Ishikawa (cell line): ENCODE results near the gene NRG3.

Source experiments
- CEBPB ChIP-seq: IDR thresholded peaks from 2 replicates; pipeline ENCODE4 v1.6.1; 2012
- CREB1 ChIP-seq: IDR thresholded peaks from 2 replicates; pipeline ENCODE4 v1.6.1; 2012; ENCODE audit warnings: low read depth
- EGR1 ChIP-seq: IDR thresholded peaks from 2 replicates; pipeline ENCODE4 v1.6.1; 2012
- EP300 ChIP-seq: IDR thresholded peaks from 2 replicates; pipeline ENCODE4 v1.6.1; 2012; ENCODE audit warnings: borderline replicate concordance
- FOXM1 ChIP-seq: IDR thresholded peaks from 2 replicates; pipeline ENCODE4 v1.6.1; 2012; ENCODE audit warnings: low read depth, borderline replicate concordance
- MAX ChIP-seq: IDR thresholded peaks from 2 replicates; pipeline ENCODE4 v1.6.1; 2012
- NFIC ChIP-seq: IDR thresholded peaks from 2 replicates; pipeline ENCODE4 v1.6.1; 2012
- RAD21 ChIP-seq: IDR thresholded peaks from 2 replicates; pipeline ENCODE4 v1.6.1; 2012; ENCODE audit warnings: low read depth
- REST ChIP-seq: IDR thresholded peaks from 2 replicates; pipeline ENCODE4 v1.6.1; 2012; ENCODE audit warnings: low read depth, mild to moderate bottlenecking
- TAF1 ChIP-seq: IDR thresholded peaks from 2 replicates; pipeline ENCODE4 v1.6.1; 2012; ENCODE audit warnings: low read depth, mild to moderate bottlenecking
- TCF12 ChIP-seq: IDR thresholded peaks from 2 replicates; pipeline ENCODE4 v1.6.1; 2012; ENCODE audit warnings: low read depth
- TEAD4 ChIP-seq: IDR thresholded peaks from 2 replicates; pipeline ENCODE4 v1.6.1; 2012
- USF1 ChIP-seq: IDR thresholded peaks from 2 replicates; pipeline ENCODE4 v1.6.1; 2012
- YY1 ChIP-seq: IDR thresholded peaks from 2 replicates; pipeline ENCODE4 v1.6.1; 2012; ENCODE audit warnings: low read depth
- ZBTB7A ChIP-seq: IDR thresholded peaks from 2 replicates; pipeline ENCODE4 v1.6.1; 2012; ENCODE audit warnings: low read depth

NRG3 gene

DNA sequence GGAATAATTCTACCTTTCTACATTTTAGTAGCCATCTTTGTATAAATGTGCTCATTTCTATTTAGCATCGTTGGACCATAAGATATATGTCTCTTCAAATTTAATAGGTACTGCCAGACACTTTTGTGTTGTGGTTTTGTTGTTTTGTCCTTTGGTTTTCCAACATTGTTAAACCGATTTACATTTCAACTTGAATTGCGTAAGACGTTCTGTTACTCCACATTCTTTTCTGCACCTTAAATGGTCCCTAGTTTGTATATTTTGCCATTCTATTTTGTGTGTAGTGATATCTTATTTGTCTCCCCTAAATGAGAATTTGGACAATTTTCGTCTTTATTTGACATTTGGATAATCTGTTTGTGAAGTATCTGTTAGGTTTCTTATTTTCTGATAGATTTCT lies 1015.6 kb downstream of the NRG3 start:
- TF ChIP-seq TCF12, result no peak
- no peak for TF ChIP-seq RAD21
- no peak for TF ChIP-seq MAX
- no peak for TF ChIP-seq YY1
- no peak for TF ChIP-seq EGR1
- no peak for TF ChIP-seq CEBPB
- no peak for TF ChIP-seq FOXM1
- no peak for TF ChIP-seq EP300
- TF ChIP-seq REST, result no peak
- TF ChIP-seq NFIC, result no peak
- no peak for TF ChIP-seq CREB1
- TF ChIP-seq ZBTB7A, result no peak
- TF ChIP-seq USF1, result no peak
- no peak for TF ChIP-seq TAF1
- no peak for TF ChIP-seq TEAD4

DNA sequence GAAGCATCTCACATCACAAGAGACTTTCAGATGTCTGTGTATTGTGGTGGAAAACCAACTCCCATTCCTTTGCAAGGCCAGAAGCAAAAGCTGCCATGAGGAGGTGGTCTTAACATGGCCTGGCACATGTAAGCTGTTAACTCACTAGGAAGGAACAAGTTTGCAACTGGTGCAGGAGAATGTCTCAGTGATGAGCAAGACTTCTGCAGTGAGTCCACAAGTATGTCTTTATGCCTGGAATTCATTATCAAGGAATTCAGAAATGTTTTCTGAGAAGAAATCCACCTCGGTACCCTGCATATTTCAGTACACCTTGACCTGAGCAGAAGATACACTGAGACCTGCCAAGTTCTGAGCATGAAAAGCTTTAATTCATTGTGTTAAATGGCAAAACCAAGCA lies 1033.1 kb downstream of the NRG3 start:
- TF ChIP-seq ZBTB7A (no peak), EGR1 (no peak), FOXM1 (no peak), CREB1 (no peak), USF1 (no peak), YY1 (no peak), CEBPB (no peak), REST (no peak), NFIC (no peak), TCF12 (no peak), MAX (no peak), RAD21 (no peak), EP300 (no peak), TAF1 (no peak), TEAD4 (no peak)

DNA sequence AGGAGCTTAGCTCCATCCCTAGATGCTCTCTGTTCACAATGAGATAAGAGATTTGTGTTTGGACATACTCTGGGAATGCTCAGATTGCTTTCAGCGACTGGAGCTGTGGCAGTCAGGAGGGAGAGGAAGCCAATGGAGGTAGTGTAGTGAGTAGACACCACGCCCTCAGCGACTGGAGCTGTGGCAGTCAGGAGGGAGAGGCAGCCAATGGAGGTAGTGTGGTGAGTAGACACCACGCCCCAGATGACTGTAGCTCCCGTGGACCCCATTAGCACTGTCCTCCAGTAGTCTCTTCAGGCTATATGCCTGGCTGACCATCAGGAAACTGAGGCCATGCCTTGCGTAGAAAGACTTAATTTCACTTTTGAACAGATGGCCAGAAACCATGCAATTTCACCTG lies 1033.8 kb downstream of the NRG3 start:
- TF ChIP-seq TCF12 (no peak), REST (no peak), MAX (no peak)

DNA sequence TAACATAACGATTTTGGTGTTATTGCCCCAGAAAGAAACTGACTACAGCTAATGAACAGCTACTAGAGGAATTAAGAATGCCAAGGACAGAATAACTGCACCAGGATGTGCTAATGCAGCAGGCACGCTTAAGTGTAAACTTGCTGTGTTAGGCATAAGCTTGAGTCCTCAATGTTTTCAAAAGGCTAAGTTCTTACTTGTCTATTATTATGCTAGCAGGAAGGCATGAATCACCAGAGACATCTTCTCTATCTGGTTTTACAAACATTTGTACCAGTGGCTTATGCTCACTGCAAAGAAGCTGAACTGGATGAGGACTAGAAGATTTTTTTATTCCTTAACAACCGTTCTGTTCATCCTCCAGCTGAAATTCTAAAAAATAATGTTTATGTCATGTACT lies 1035.3 kb downstream of the NRG3 start:
- no peak for TF ChIP-seq ZBTB7A
- TF ChIP-seq TEAD4, result no peak
- TF ChIP-seq NFIC, result no peak
- no peak for TF ChIP-seq EP300
- TF ChIP-seq TCF12, result no peak
- no peak for TF ChIP-seq USF1
- TF ChIP-seq CEBPB, result no peak
- TF ChIP-seq REST, result no peak
- no peak for TF ChIP-seq TAF1
- no peak for TF ChIP-seq YY1
- TF ChIP-seq RAD21, result no peak
- TF ChIP-seq CREB1, result no peak
- TF ChIP-seq MAX, result no peak
- no peak for TF ChIP-seq FOXM1
- no peak for TF ChIP-seq EGR1
